Measurements from ENCODE around the gene HBG1.

DNA sequence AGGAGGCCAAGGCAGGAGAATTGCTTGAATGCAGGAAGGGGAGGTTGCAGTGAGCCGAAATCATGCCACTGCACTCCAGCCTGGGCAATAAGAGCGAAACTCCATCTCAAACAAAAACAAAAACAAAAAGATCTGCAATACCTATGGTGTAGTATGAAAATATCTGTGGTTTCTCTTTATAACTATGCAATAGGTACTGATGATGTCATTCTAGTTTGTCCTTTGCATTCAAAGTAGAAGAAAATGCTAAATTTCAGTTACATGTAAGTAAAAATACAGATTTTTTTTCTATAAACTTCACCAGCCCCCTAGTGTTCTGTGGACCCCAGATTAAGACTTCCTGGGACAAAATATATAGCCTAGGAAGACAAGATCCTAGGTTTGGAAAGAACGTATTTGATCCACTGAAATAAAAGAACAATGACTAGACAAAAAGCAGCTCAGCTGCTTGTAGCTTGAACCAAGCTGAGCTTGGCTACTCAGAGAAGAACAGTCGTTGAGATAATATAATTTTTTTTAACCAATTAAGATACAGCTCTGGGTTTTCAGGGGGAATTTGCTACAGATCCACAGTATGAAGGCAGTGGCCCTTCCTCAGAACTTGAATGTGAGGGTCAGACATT lies 22.8 kb upstream of the HBG1 start:
- TF ChIP-seq TAF1 (IDR thresholded peaks at IDR 0.05; ENCODE audit: low read depth) (no peak), CEBPB (IDR thresholded peaks at IDR 0.05) (no peak), YY1 (IDR thresholded peaks at IDR 0.05; ENCODE audit: low read depth) (no peak), EP300 (IDR thresholded peaks at IDR 0.05; ENCODE audit: borderline replicate concordance) (no peak), RAD21 (IDR thresholded peaks at IDR 0.05; ENCODE audit: low read depth) (no peak), CREB1 (IDR thresholded peaks at IDR 0.05; ENCODE audit: low read depth) (no peak), TEAD4 (IDR thresholded peaks at IDR 0.05) (no peak), EGR1 (IDR thresholded peaks at IDR 0.05) (no peak), TCF12 (IDR thresholded peaks at IDR 0.05; ENCODE audit: low read depth) (no peak), FOXM1 (IDR thresholded peaks at IDR 0.05; ENCODE audit: borderline replicate concordance, low read depth) (no peak)
- TF ChIP-seq, protein P1, sequence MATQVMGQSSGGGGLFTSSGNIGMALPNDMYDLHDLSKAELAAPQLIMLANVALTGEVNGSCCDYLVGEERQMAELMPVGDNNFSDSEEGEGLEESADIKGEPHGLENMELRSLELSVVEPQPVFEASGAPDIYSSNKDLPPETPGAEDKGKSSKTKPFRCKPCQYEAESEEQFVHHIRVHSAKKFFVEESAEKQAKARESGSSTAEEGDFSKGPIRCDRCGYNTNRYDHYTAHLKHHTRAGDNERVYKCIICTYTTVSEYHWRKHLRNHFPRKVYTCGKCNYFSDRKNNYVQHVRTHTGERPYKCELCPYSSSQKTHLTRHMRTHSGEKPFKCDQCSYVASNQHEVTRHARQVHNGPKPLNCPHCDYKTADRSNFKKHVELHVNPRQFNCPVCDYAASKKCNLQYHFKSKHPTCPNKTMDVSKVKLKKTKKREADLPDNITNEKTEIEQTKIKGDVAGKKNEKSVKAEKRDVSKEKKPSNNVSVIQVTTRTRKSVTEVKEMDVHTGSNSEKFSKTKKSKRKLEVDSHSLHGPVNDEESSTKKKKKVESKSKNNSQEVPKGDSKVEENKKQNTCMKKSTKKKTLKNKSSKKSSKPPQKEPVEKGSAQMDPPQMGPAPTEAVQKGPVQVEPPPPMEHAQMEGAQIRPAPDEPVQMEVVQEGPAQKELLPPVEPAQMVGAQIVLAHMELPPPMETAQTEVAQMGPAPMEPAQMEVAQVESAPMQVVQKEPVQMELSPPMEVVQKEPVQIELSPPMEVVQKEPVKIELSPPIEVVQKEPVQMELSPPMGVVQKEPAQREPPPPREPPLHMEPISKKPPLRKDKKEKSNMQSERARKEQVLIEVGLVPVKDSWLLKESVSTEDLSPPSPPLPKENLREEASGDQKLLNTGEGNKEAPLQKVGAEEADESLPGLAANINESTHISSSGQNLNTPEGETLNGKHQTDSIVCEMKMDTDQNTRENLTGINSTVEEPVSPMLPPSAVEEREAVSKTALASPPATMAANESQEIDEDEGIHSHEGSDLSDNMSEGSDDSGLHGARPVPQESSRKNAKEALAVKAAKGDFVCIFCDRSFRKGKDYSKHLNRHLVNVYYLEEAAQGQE (IDR thresholded peaks at IDR 0.05; ENCODE audit: low read depth) = no peak
- TF ChIP-seq, protein P2, sequence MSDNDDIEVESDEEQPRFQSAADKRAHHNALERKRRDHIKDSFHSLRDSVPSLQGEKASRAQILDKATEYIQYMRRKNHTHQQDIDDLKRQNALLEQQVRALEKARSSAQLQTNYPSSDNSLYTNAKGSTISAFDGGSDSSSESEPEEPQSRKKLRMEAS (IDR thresholded peaks at IDR 0.05) = no peak
- TF ChIP-seq, protein P3, sequence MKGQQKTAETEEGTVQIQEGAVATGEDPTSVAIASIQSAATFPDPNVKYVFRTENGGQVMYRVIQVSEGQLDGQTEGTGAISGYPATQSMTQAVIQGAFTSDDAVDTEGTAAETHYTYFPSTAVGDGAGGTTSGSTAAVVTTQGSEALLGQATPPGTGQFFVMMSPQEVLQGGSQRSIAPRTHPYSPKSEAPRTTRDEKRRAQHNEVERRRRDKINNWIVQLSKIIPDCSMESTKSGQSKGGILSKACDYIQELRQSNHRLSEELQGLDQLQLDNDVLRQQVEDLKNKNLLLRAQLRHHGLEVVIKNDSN (IDR thresholded peaks at IDR 0.05) = no peak
